Lower leg skin (tissue), 4 donors: Measurements from ENCODE around the gene VASN. TPM values are rescaled to one million over a fixed set of nuclear protein-coding genes. Genes with fewer than 3 reads are reported as not detected.

Experiments used
- DNase-seq, 2 donors: peaks; one replicate each; pipeline ENCODE4 v3.0.0-alpha.2; 2019; ENCODE audit warnings: low spot score in 2 of 2
- H3K4me3 ChIP-seq: fragments of 200-600 bp; sonication (generic); 2 replicates; pipeline ENCODE4 v1.5.1; 2017; ENCODE audit warnings: mild to moderate bottlenecking, low read depth; ENCODE audit not compliant: poor library complexity, severe bottlenecking
- POLR2A ChIP-seq, 2 donors: fragments of 450-650 bp; IDR thresholded peaks; one replicate each; pipeline ENCODE4 v1.6.1; 2016 to 2017; ENCODE audit warnings: antibody characterized with exemption in 2 of 2, mild to moderate bottlenecking in 1 of 2, moderate library complexity in 1 of 2
- WGBS, 2 donors: methylation state at CpG; one replicate each; pipeline ENCODE4 v1.1.5; 2018; 5-methylcytosine and 5-hydroxymethylcytosine counted together
- intact Hi-C: fragments of 100-400 bp; cut with DNase I; formaldehyde crosslinking; loops from one replicate; pipeline ENCODE4 v1.15.0; 2023; ENCODE audit warnings: low total_unique reads
- total RNA-seq, 4 donors: library from RNA; depleted of rRNA; stranded (reverse); fragments of >200 nt; gene quantifications; one replicate each; pipeline ENCODE4 v1.1.0, GENCODE V29; 2016
- TF ChIP-seq, protein P1 (sequence below), 3 donors: fragments of 450-650 bp; IDR thresholded peaks; one replicate each; pipeline ENCODE4 v1.5.1; 2016; ENCODE audit warnings: antibody characterized with exemption in 3 of 3, mild to moderate bottlenecking in 3 of 3, moderate library complexity in 2 of 3

Gene VASN
- total RNA-seq, 4 donors from 2014 or later = 35.6 to 52.8 (median 46.7) TPM

DNA sequence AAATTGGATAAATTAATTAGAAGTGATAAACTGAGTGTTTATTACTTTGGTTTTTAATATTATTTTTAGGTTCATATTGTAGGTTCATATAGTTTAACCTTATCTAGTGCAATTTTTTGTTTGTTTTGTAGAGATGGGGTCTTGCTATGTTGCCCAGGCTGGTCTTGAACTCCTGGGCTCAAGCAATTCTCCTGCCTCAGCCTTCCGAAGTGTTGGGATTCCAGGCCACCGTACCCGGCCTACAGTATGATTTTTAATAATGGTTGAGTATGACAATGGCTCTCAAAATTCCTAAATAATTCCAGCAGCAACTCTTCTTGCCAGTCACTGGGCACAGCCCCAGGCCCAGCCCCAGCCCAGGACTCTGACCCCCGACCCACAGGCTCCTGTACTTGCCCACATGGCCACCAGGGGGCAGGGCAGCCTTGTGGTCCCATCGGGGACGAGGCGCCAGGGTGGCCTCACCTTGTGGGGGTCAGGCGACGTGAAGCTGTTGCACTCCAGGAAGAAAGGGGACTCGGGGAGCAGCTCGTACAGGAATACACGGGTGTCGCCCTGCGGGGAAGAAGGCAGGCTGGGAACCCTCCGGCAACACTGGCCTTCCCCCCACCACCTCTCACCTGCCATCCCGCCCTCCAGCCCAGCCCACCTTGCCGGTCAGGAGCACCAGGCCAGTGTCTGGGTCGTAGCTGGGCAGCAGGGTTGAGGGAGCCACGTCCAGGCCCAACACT, 12.7 kb upstream of the VASN start:
- TF ChIP-seq, protein P1, sequence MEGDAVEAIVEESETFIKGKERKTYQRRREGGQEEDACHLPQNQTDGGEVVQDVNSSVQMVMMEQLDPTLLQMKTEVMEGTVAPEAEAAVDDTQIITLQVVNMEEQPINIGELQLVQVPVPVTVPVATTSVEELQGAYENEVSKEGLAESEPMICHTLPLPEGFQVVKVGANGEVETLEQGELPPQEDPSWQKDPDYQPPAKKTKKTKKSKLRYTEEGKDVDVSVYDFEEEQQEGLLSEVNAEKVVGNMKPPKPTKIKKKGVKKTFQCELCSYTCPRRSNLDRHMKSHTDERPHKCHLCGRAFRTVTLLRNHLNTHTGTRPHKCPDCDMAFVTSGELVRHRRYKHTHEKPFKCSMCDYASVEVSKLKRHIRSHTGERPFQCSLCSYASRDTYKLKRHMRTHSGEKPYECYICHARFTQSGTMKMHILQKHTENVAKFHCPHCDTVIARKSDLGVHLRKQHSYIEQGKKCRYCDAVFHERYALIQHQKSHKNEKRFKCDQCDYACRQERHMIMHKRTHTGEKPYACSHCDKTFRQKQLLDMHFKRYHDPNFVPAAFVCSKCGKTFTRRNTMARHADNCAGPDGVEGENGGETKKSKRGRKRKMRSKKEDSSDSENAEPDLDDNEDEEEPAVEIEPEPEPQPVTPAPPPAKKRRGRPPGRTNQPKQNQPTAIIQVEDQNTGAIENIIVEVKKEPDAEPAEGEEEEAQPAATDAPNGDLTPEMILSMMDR (IDR thresholded peaks at IDR 0.05) = peak in 1 of 3 donors; percentile 94
- TF ChIP-seq POLR2A (IDR thresholded peaks at IDR 0.05) = no peak
- no peak overlapping the region for H3K4me3 ChIP-seq
- 35 to 47% methylated on average over 11 to 17 of the region's 19 CpGs for WGBS, 2 donors
- DNase-seq = peak in 1 of 2 donors; percentile 93
- intact Hi-C loops = loop anchor here (2.0 kb wide), 1 partner anchor 46 kb away; no protein-coding TSS in a partner anchor

DNA sequence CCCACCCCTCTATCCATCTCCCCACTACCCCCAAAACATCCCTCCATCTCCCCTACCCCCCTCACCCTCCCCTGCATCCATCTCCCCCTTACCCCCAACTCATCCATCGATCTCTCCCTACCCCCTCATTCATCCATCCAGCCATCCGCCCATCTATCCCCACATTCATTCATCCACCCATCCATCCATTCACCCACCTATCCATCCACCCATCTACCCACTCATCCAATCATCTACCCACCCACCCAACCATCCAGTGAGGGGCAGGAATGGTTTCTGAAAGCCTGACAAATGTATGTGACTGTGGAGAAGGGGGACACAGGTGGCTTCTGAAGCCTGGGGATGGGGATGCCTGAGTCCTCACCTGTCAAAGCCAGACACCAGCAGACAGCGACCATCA, 11.7 kb upstream of the VASN start:
- TF ChIP-seq POLR2A (IDR thresholded peaks at IDR 0.05) = no peak
- TF ChIP-seq, protein P1 (IDR thresholded peaks at IDR 0.05) = no peak
- WGBS, 2 donors = 92 to 97% methylated on average over 3 of the region's 3 CpGs
- DNase-seq = no peak
- H3K4me3 ChIP-seq = no peak overlapping the region
- intact Hi-C loops = loop anchor here (2.0 kb wide), 1 partner anchor 45 kb away; no protein-coding TSS in a partner anchor

DNA sequence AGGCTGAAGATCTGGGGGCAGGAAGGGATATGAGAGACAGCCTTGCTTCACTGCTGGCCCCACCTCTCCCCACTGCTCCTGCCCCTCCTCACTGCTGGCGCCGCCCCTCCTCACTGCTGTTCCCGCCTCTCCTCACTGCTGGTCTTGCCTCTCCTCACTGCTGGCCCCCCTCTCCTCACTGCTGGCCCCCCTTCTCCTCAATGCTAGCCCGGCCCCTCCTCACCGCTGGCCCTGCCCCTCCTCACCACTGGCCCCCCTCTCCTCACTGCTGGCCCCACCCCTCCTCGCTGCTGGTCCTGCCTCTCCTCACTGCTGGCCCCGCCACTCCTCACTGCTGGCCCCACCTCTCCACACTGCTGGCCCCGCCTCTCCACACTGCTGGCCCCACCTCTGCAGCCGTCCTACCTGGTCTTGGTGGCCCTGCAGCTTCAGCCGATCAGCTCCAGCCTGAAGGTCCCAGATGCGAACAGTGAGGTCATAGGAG, 11.1 kb upstream of the VASN start:
- intact Hi-C loops = no loop called here
- H3K4me3 ChIP-seq = no peak overlapping the region
- WGBS, 2 donors = 83 to 92% methylated on average over 10 to 11 of the region's 11 CpGs
- TF ChIP-seq, protein P1 (IDR thresholded peaks at IDR 0.05) = no peak
- TF ChIP-seq POLR2A (IDR thresholded peaks at IDR 0.05) = no peak
- no peak for DNase-seq

DNA sequence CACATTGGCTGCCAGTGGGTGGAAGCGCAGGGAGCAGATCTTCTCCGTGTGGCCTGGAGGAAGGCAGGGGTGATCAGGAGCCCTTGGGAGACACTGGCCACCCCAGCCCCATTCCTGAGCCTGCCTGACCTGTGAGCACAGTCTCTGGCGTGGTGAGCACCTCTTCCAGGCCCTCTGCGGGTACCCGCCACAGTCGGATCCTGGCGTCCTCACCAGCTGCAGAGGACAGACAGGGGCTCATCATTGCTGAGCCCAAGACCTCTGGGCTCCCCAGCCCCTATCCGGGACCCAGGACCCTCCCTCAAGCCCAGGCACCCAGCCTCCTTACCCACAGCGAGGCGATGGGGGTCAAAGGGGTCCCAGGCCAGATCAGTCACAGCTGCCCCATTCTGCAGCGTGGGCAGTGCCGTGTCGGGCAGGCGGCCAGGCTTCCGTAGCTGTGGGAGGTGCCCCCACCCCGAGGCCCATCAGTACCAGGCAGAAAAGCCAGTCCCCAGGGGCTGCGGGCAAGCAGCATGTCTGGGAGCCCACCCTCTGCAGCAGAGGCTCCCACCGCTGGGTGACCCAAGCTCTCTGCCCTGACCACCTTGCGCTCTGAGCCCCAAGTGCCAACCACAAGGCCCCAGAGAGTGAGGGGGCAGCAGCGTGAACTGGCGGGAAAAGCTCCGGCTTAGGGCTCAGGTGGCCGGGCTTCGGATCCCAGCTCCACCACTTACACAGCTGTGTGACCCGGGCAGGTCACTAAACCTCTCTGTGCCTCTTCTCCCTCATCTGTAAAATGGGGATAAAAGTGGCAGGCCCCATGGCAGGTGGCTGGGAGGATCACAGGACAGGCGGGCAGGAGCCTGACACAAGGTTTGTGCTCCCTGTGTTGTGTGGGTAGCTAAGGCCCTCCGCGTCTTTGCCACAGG, 10.4 kb upstream of the VASN start:
- 95 to 98% methylated on average over 14 to 26 of the region's 28 CpGs for WGBS, 2 donors
- no peak overlapping the region for H3K4me3 ChIP-seq
- TF ChIP-seq, protein P1 (IDR thresholded peaks at IDR 0.05) = no peak
- no peak for TF ChIP-seq POLR2A (IDR thresholded peaks at IDR 0.05)
- intact Hi-C loops = no loop called here
- no peak for DNase-seq

DNA sequence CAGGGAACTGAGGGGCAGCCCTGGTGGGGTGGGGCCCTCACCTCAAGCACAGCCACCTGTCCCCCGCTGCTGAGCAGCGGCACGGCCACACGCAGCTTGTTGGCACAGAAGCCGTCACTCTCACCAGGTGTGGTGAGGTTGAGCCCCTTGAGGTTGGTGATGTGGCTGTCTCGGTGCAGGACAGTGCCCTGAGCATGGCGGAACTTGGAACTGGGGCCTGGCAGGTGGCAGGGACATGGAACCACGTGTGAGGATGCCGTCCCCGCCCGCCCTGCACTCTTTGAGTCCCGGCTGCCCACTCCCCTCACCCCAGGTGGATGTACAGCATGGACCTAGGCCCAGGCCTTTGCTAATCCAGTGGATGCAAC, 9.7 kb upstream of the VASN start:
- intact Hi-C loops = no loop called here
- H3K4me3 ChIP-seq = no peak overlapping the region
- TF ChIP-seq, protein P1 (IDR thresholded peaks at IDR 0.05) = no peak
- no peak for TF ChIP-seq POLR2A (IDR thresholded peaks at IDR 0.05)
- 92 to 94% methylated on average over 7 to 10 of the region's 12 CpGs for WGBS, 2 donors
- no peak for DNase-seq
